BLaER1 treated with 17β-estradiol and CSF1 and Interleukin-3, amounts not matched to agents 10 nM and 100 nM (cell line): ENCODE measurements around the gene CRTC1.
A peak's percentile ranks its signal among the peaks of the same experiment; 100 is the strongest.

Source experiments
- H3K27ac ChIP-seq, 11 experiments: shearing (Covaris generic); formaldehyde crosslinking; 2 replicates each; pipeline ENCODE4 v1.8.1; 2022
- H3K27me3 ChIP-seq, 11 experiments: shearing (Covaris generic); formaldehyde crosslinking; 2 replicates each; pipeline ENCODE4 v1.8.1; 2022
- H3K36me3 ChIP-seq, 11 experiments: shearing (Covaris generic); formaldehyde crosslinking; 2 replicates each; pipeline ENCODE4 v1.8.1; 2022
- H3K4me1 ChIP-seq, 10 experiments: shearing (Covaris generic); formaldehyde crosslinking; 2 replicates each; pipeline ENCODE4 v1.8.1; 2022
- H3K4me2 ChIP-seq, 11 experiments: shearing (Covaris generic); formaldehyde crosslinking; 2 replicates each; pipeline ENCODE4 v1.8.1; 2022
- H3K4me3 ChIP-seq, 10 experiments: shearing (Covaris generic); formaldehyde crosslinking; 2 replicates each; pipeline ENCODE4 v1.8.1; 2022
- H3K9ac ChIP-seq, 11 experiments: shearing (Covaris generic); formaldehyde crosslinking; 2 replicates each; pipeline ENCODE4 v1.8.1; 2022
- H3K9me3 ChIP-seq, 11 experiments: shearing (Covaris generic); formaldehyde crosslinking; replicated peaks in 1 of 11; 2 replicates each; pipeline ENCODE4 v1.8.1; 2022
- H4K20me1 ChIP-seq, 11 experiments: shearing (Covaris generic); formaldehyde crosslinking; 2 replicates each; pipeline ENCODE4 v1.8.1; 2022
- Cebpa-rat ChIP-seq, 11 experiments: shearing (Covaris generic); IDR thresholded peaks; 2 replicates each; pipeline ENCODE4 v1.8.1; 2022

Gene CRTC1

DNA sequence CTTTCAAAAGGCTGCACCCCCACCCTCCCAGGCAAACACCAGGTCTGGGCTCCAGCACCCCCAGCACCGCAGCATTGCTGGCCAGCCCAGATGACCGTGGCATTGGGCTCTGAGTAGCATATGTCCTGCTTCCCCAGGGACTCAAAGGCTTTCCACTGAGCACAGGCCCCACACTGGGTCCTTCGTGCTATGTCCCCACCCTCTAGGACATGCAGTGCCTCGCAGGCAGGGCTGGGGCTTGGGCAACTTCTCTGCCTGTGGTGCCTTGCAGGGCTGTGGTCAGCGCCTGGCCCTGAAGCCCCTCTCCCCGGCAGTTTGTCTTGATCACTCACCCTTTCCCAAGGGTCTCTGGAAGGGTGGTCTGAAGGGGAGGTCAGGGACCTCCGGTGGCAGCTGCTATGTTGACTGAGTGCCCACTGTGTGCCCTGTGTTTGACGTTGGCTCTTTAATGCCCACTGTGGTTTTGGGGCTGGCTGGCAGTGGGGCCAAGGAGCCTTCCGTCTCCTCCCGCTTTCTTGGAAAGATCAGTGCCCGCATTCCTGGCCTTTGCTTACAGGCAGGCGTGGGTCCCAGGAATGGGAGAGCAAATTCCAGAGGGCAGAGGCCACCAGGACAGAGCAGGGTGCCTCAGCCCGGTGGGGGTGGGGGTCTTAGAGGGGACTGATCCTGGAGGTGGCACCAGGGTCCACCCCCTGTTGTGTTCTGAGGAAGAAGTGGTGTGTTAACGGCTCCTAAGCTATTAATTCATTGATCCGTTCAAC, 20.3 kb upstream of the CRTC1 start:
- Histone ChIP-seq H3K9ac (peak overlapping the region in 1 of 11 experiments; percentile 31; a peak in 1 of 22 replicates), H3K9me3 (no peaks in the 10 kb centered on the region), H3K4me3 (no peak overlapping the region), H3K27ac (peak overlapping the region in 1 of 11 experiments; percentile 9; a peak in 3 of 22 replicates), H3K36me3 (peaks cover 8 to 16% (median 10%) of the 10 kb centered on the region in 11 experiments), H3K4me2 (peak overlapping the region; percentile 47 to 98 (median 94)), H3K4me1 (peaks cover 88 to 100% (median 98%) of the 10 kb centered on the region in 10 experiments), H3K27me3 (0 out of 22 replicates have a peak, but pooled peaks cover 0 to 8% (median 0%) of the 10 kb centered on the region in 11 experiments), H4K20me1 (peaks cover 0 to 98% (median 50%) of the 10 kb centered on the region in 11 experiments; a peak in 18 of 22 replicates)
- no peak for TF ChIP-seq Cebpa-rat (IDR thresholded peaks at IDR 0.05)

DNA sequence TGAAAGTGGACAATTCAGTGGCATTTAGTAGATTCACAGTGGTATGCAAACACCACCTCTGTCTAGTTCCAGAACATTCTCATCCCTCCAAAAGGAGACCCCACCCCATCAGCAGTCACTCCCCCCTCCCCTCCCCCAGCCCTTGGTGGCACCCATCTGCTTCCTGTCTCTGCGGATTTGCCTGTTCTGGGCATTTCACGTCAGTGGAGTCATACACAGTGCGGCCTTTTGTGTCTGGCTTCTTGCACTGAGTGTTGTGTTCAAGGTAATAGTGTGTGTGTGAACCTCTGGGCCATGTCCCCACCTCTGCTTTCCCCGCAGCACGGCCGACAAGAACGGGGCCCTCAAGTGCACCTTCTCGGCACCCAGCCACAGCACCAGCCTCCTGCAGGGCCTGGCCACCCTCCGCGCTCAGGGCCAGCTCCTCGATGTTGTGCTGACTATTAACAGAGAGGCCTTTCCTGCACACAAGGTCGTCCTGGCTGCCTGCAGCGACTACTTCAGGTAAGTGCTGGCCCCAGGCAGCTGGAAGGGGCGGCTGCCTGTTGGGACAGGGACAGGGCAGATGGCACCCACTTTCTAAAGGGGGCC, 19.4 kb upstream of the CRTC1 start:
- 0 out of 22 replicates have a peak, but pooled peaks cover 0 to 10% (median 0%) of the 10 kb centered on the region in 11 experiments for H3K27me3 ChIP-seq
- peaks cover 86 to 100% (median 98%) of the 10 kb centered on the region in 10 experiments for H3K4me1 ChIP-seq
- TF ChIP-seq Cebpa-rat (IDR thresholded peaks at IDR 0.05): no peak
- H3K9me3 ChIP-seq: no peaks in the 10 kb centered on the region
- H3K27ac ChIP-seq: peak overlapping the region in 8 of 11 experiments; percentile 16 to 62 (median 42); a peak in 13 of 22 replicates
- peaks cover 8 to 98% (median 59%) of the 10 kb centered on the region in 11 experiments; a peak in 20 of 22 replicates for H4K20me1 ChIP-seq
- peak overlapping the region in 4 of 10 experiments; percentile 15 to 49 (median 37); a peak in 6 of 20 replicates for H3K4me3 ChIP-seq
- peak overlapping the region; percentile 5 to 64 (median 42); a peak in 14 of 22 replicates for H3K9ac ChIP-seq
- peak overlapping the region; percentile 82 to 98 (median 94) for H3K4me2 ChIP-seq
- peaks cover 17 to 25% (median 18%) of the 10 kb centered on the region in 11 experiments for H3K36me3 ChIP-seq

DNA sequence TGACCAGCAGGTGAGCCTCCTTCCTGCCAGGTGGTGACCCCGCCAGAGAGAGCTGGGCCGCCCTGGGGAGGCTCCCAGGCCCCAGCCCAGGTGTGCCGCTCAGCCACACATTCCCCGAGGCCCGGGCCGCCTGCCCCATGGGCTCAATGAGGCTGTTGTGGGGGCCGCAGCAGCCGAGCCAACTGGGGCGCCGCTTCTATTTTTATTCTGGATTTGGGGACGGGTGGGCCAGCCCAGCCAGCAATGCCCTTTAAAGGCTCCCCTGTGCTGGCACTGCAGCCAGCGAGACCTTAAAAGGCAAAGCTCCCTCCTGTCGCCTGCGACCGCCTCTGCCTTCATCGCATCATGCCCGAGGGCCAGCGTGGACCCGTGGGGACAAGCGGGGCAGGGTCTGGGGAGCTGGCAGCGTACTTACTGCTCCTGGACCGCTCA, 17.7 kb upstream of the CRTC1 start:
- TF ChIP-seq Cebpa-rat (IDR thresholded peaks at IDR 0.05): no peak
- H3K9ac ChIP-seq: peak overlapping the region; percentile 4 to 67 (median 43); a peak in 18 of 22 replicates
- peak overlapping the region; percentile 82 to 98 (median 94) for H3K4me2 ChIP-seq
- H3K27me3 ChIP-seq: peaks cover 0 to 10% (median 0%) of the 10 kb centered on the region in 11 experiments; a peak in 3 of 22 replicates
- peaks cover 22 to 98% (median 76%) of the 10 kb centered on the region in 11 experiments; a peak in 21 of 22 replicates for H4K20me1 ChIP-seq
- no peaks in the 10 kb centered on the region for H3K9me3 ChIP-seq
- peak overlapping the region in 6 of 10 experiments; percentile 17 to 46 (median 25); a peak in 9 of 20 replicates for H3K4me3 ChIP-seq
- peaks cover 86 to 100% (median 98%) of the 10 kb centered on the region in 10 experiments for H3K4me1 ChIP-seq
- H3K36me3 ChIP-seq: peaks cover 17 to 27% (median 20%) of the 10 kb centered on the region in 11 experiments
- peak overlapping the region in 7 of 11 experiments; percentile 8 to 50 (median 28); a peak in 9 of 22 replicates for H3K27ac ChIP-seq

DNA sequence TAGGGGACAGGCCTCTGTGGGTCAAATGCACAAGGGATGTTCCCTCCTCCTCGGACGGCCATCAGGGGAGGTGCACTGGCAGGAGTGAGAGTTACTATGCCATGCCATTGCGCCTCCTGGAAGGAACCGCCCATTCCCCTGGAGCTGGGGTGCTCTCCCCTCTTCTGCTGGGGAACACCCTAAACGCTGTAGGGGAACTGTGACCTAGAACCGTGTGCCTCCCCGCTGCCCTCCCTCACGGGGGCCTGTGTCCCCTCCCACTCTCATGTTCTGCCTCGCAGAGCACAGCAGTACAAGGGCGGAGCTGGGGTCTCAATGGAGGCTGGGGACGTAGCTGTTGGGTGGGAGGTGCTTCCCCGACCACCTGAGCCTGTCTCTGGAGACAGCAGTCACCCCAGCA, 17.2 kb upstream of the CRTC1 start:
- H3K27me3 ChIP-seq: peaks cover 0 to 12% (median 0%) of the 10 kb centered on the region in 11 experiments; a peak in 3 of 22 replicates
- peaks cover 16 to 98% (median 81%) of the 10 kb centered on the region in 11 experiments; a peak in 21 of 22 replicates for H4K20me1 ChIP-seq
- H3K36me3 ChIP-seq: peaks cover 17 to 27% (median 20%) of the 10 kb centered on the region in 11 experiments
- H3K4me3 ChIP-seq: peak overlapping the region in 1 of 10 experiments; percentile 28; a peak in 5 of 20 replicates
- H3K27ac ChIP-seq: 0 out of 22 replicates have a peak overlapping the region, but pooled peaks of 1 of the 11 experiments have one; percentile 8
- peak overlapping the region; percentile 82 to 98 (median 94) for H3K4me2 ChIP-seq
- TF ChIP-seq Cebpa-rat (IDR thresholded peaks at IDR 0.05): no peak
- H3K4me1 ChIP-seq: peaks cover 86 to 100% (median 98%) of the 10 kb centered on the region in 10 experiments
- H3K9me3 ChIP-seq: no peaks in the 10 kb centered on the region
- peak overlapping the region in 8 of 11 experiments; percentile 16 to 67 (median 44); a peak in 13 of 22 replicates for H3K9ac ChIP-seq

DNA sequence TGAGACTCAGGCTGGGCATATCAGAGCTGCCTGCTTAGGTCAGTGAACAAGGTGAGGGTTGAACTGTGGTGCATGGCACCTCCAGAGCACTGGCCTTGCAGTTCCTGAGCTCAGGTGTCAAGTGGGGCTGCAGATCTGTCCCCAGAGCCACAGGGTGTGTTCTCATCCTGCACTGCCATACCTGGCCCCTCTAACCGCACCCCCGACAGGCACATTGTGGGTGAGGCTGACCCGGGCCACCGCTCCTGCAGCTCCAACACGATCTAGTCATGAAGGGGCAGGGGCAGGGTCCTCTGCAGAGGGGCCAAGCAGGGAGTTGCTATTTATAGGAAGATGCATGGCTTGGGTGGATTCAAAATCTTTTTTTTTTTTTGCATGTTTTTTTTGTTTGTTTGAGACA, 16.7 kb upstream of the CRTC1 start:
- Histone ChIP-seq H3K4me1 (peaks cover 84 to 100% (median 98%) of the 10 kb centered on the region in 10 experiments), H4K20me1 (peaks cover 16 to 98% (median 82%) of the 10 kb centered on the region in 11 experiments; a peak in 21 of 22 replicates), H3K27me3 (peaks cover 0 to 15% (median 0%) of the 10 kb centered on the region in 11 experiments; a peak in 7 of 22 replicates), H3K9ac (peak overlapping the region in 2 of 11 experiments; percentile 42 to 67; a peak in 1 of 22 replicates), H3K4me3 (peak overlapping the region in 1 of 10 experiments; percentile 28; a peak in 2 of 20 replicates), H3K27ac (no peak overlapping the region), H3K4me2 (peak overlapping the region; percentile 82 to 98 (median 94)), H3K9me3 (no peaks in the 10 kb centered on the region), H3K36me3 (peaks cover 17 to 27% (median 20%) of the 10 kb centered on the region in 11 experiments)
- TF ChIP-seq Cebpa-rat (IDR thresholded peaks at IDR 0.05): no peak

DNA sequence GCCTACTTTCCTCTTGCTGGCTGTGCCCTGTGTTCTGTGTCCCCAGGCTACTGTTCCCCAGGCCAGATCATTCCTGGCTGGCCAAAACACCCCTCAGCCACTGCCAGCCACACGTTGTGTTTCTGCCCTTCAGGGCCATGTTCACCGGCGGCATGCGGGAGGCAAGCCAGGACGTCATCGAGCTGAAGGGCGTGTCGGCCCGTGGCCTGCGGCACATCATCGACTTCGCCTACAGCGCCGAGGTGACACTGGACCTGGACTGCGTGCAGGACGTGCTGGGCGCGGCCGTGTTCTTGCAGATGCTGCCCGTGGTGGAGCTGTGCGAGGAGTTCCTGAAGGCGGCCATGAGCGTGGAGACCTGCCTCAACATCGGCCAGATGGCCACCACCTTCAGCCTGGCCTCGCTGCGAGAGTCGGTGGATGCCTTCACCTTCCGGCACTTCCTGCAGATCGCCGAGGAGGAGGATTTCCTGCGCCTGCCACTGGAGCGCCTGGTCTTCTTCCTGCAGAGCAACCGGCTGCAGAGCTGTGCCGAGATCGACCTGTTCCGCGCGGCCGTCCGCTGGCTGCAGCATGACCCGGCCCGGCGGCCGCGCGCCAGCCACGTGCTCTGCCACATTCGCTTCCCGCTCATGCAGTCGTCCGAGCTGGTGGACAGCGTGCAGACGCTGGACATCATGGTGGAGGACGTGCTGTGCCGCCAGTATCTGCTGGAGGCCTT, 15.8 kb upstream of the CRTC1 start:
- no peak overlapping the region for H3K9ac ChIP-seq
- H3K4me3 ChIP-seq: no peak overlapping the region
- no peak for TF ChIP-seq Cebpa-rat (IDR thresholded peaks at IDR 0.05)
- H3K4me2 ChIP-seq: peak overlapping the region in 10 of 11 experiments; percentile 74 to 99 (median 94); a peak in 16 of 22 replicates
- H4K20me1 ChIP-seq: peaks cover 16 to 98% (median 84%) of the 10 kb centered on the region in 11 experiments; a peak in 21 of 22 replicates
- H3K9me3 ChIP-seq: no peaks in the 10 kb centered on the region
- peaks cover 17 to 27% (median 20%) of the 10 kb centered on the region in 11 experiments for H3K36me3 ChIP-seq
- peaks cover 84 to 100% (median 98%) of the 10 kb centered on the region in 10 experiments for H3K4me1 ChIP-seq
- peaks cover 0 to 23% (median 5%) of the 10 kb centered on the region in 11 experiments; a peak in 8 of 22 replicates for H3K27me3 ChIP-seq
- no peak overlapping the region for H3K27ac ChIP-seq

DNA sequence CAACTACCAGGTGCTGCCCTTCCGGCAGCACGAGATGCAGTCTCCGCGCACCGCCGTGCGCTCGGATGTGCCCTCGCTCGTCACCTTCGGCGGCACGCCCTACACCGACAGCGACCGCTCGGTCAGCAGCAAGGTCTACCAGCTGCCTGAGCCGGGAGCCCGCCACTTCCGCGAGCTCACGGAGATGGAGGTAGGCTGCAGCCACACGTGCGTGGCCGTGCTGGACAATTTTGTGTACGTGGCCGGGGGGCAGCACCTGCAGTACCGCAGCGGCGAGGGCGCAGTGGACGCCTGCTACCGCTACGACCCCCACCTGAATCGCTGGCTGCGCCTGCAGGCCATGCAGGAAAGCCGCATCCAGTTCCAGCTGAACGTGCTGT, 15.2 kb upstream of the CRTC1 start:
- Histone ChIP-seq H3K36me3 (peaks cover 17 to 27% (median 20%) of the 10 kb centered on the region in 11 experiments), H4K20me1 (peaks cover 16 to 96% (median 80%) of the 10 kb centered on the region in 11 experiments; a peak in 21 of 22 replicates), H3K27ac (no peak overlapping the region), H3K9ac (peak overlapping the region in 2 of 11 experiments; percentile 4 to 38; a peak in 1 of 22 replicates), H3K4me2 (peak overlapping the region; percentile 74 to 99 (median 94); a peak in 20 of 22 replicates), H3K9me3 (no peaks in the 10 kb centered on the region), H3K27me3 (peaks cover 0 to 23% (median 5%) of the 10 kb centered on the region in 11 experiments; a peak in 8 of 22 replicates), H3K4me1 (peaks cover 78 to 98% (median 95%) of the 10 kb centered on the region in 10 experiments), H3K4me3 (no peak overlapping the region)
- TF ChIP-seq Cebpa-rat (IDR thresholded peaks at IDR 0.05): no peak
